PC-3 (cell line): ENCODE results near the gene VASH1. TPM values are rescaled to one million over a fixed set of nuclear protein-coding genes. Genes with fewer than 3 reads are reported as not detected.

Experiments used
- ATAC-seq: fragments of 200-7000 bp; cut with Tn5 transposase; 2 replicates; pipeline ENCODE4 v1.9.1; 2020; ENCODE audit warnings: mild to moderate bottlenecking, moderate library complexity
- BruUV-seq: library from RNA; stranded (reverse); fragments of 400-500 nt; replicated peaks from 2 replicates; lab custom pipeline; 2021; lab: Mats Ljungman, UMichigan
- CTCF ChIA-PET: fragments of 300-600 bp; sonication (Branson Sonifier 250); formaldehyde crosslinking; loops from one replicate; lab custom pipeline; 2022; ENCODE audit warnings: antibody characterized with exemption; lab: Charles Lee
- POLR2A ChIA-PET: fragments of 300-600 bp; sonication (Branson Sonifier 250); formaldehyde crosslinking; loops from one replicate; lab custom pipeline; 2022; ENCODE audit warnings: antibody characterized with exemption; ENCODE audit not compliant: unreplicated experiment; lab: Charles Lee
- DNase-seq: peaks from one replicate; pipeline ENCODE4 v3.0.0-alpha.2; 2015
- H2AFZ ChIP-seq: fragments of 300-600 bp; sonication (generic); 2 replicates; pipeline ENCODE4 v1.6.0; 2016; ENCODE audit warnings: antibody characterized with exemption, low read length
- H3F3A ChIP-seq: fragments of 300-600 bp; sonication (generic); one replicate; pipeline ENCODE4 v1.6.0; 2017; ENCODE audit warnings: antibody characterized with exemption, low read length, control low read depth, mild to moderate bottlenecking; ENCODE audit not compliant: unreplicated experiment
- H3K27ac ChIP-seq: fragments of 300-600 bp; sonication (generic); 2 replicates; pipeline ENCODE4 v1.5.1; 2016; ENCODE audit warnings: mild to moderate bottlenecking, low read length
- H3K27me3 ChIP-seq: fragments of 300-600 bp; sonication (generic); 2 replicates; pipeline ENCODE4 v1.6.1; 2016; ENCODE audit warnings: low read length, mixed read lengths
- H3K36me3 ChIP-seq: fragments of 300-600 bp; sonication (generic); 2 replicates; pipeline ENCODE4 v1.6.1; 2016; ENCODE audit warnings: low read depth, mixed run types, low read length, mixed read lengths
- H3K4me1 ChIP-seq: fragments of 300-600 bp; sonication (generic); 2 replicates; pipeline ENCODE4 v1.5.1; 2016; ENCODE audit warnings: low read length; ENCODE audit not compliant: insufficient read depth
- H3K4me2 ChIP-seq: fragments of 300-600 bp; sonication (generic); 2 replicates; pipeline ENCODE4 v1.6.0; 2016; ENCODE audit warnings: low read length
- H3K4me3 ChIP-seq: fragments of 300-600 bp; sonication (generic); 2 replicates; pipeline ENCODE4 v1.5.1; 2016; ENCODE audit warnings: mild to moderate bottlenecking, low read length, mixed read lengths
- H3K79me2 ChIP-seq: fragments of 300-600 bp; sonication (generic); 2 replicates; pipeline ENCODE4 v1.6.1; 2017; ENCODE audit warnings: low read length, mixed read lengths
- H3K9ac ChIP-seq: fragments of 300-600 bp; sonication (generic); 2 replicates; pipeline ENCODE4 v1.6.0; 2016; ENCODE audit warnings: mild to moderate bottlenecking, low read length
- H3K9me2 ChIP-seq: fragments of 300-600 bp; sonication (generic); replicated peaks from 2 replicates; pipeline ENCODE4 v1.6.1; 2016; ENCODE audit warnings: mixed run types, low read length, mixed read lengths
- H3K9me3 ChIP-seq: fragments of 300-600 bp; sonication (generic); 2 replicates; pipeline ENCODE4 v1.6.1; 2016; ENCODE audit warnings: low read length, mixed read lengths
- H4K20me1 ChIP-seq: fragments of 300-600 bp; sonication (generic); 2 replicates; pipeline ENCODE4 v1.6.1; 2016; ENCODE audit warnings: low read length, mixed read lengths
- CTCF ChIP-seq: fragments of 300-600 bp; sonication (generic); conservative IDR thresholded peaks from 2 replicates; pipeline ENCODE4 v1.5.1; 2017; ENCODE audit warnings: antibody characterized with exemption, low read depth, mild to moderate bottlenecking, low read length
- EZH2 ChIP-seq: fragments of 300-600 bp; sonication (generic); IDR thresholded peaks from one replicate; pipeline ENCODE4 v1.6.1; 2017; ENCODE audit warnings: antibody characterized with exemption, mild to moderate bottlenecking, low read length; ENCODE audit not compliant: unreplicated experiment
- EZH2phosphoT487 ChIP-seq: fragments of 300-600 bp; sonication (generic); IDR thresholded peaks from 2 replicates; pipeline ENCODE4 v1.6.1; 2018; ENCODE audit warnings: mild to moderate bottlenecking, antibody characterized with exemption, low read length, borderline replicate concordance
- intact Hi-C: fragments of 100-400 bp; cut with micrococcal nuclease; formaldehyde crosslinking; loops from 2 replicates; pipeline ENCODE4 v1.9.0; 2023
- total RNA-seq: library from RNA; depleted of rRNA; stranded (reverse); fragments of >200 nt; gene quantifications from 2 replicates; pipeline ENCODE4 v1.2.3, GENCODE V29; 2014

Gene VASH1
- total RNA-seq, 1 experiment from 2014 or later, result 1.8 TPM

- BruUV-seq, result no TSS peak
- POLR2A ChIA-PET, result no interaction called here
- Histone ChIP-seq H3K27ac (no peak overlapping the region), H3K27me3 (peaks cover 5% of the 10 kb centered on the region; the same call in 1 of the 2 replicates), H3K4me3 (no peak overlapping the region), H3K9me3 (no peaks in the 10 kb centered on the region), H3K9me2 (no peaks in the 10 kb centered on the region), H4K20me1 (no peaks in the 10 kb centered on the region), H3K9ac (no peak overlapping the region), H3K4me1 (peaks cover 11% of the 10 kb centered on the region), H3K36me3 (no peaks in the 10 kb centered on the region), H2AFZ (no peak overlapping the region), H3K4me2 (no peak overlapping the region), H3F3A (no peaks in the 10 kb centered on the region), H3K79me2 (no peaks in the 10 kb centered on the region)
- no peak for ATAC-seq
- TF ChIP-seq EZH2 (no peak), EZH2phosphoT487 (no peak), CTCF (no peak)
- no peak for DNase-seq
- intact Hi-C loops, result no loop called here
- CTCF ChIA-PET, result no interaction called here
These were observed 11.3 kb downstream of the VASH1 start for GRCh38 chr14:76772300-76773187.

- Histone ChIP-seq H3K9me2 (no peaks in the 10 kb centered on the region), H3K4me2 (peak overlapping the region; percentile 64), H3K4me3 (no peak overlapping the region), H3K9ac (no peak overlapping the region), H4K20me1 (no peaks in the 10 kb centered on the region), H3K27ac (no peak overlapping the region), H3K9me3 (no peaks in the 10 kb centered on the region), H3K4me1 (peaks cover 11% of the 10 kb centered on the region), H3K36me3 (no peaks in the 10 kb centered on the region), H2AFZ (no peak overlapping the region), H3K27me3 (peaks cover 5% of the 10 kb centered on the region; the same call in 1 of the 2 replicates), H3K79me2 (no peaks in the 10 kb centered on the region), H3F3A (no peaks in the 10 kb centered on the region)
- ChIA-PET CTCF (interaction anchor here (0.6 kb wide), 1 partner anchor 10 kb away, joined by 4 read pairs; no protein-coding TSS in a partner anchor), POLR2A (interaction anchor here (0.6 kb wide), 1 partner anchor 9 kb away, joined by 3 read pairs; no protein-coding TSS in a partner anchor)
- TF ChIP-seq EZH2 (no peak), EZH2phosphoT487 (no peak)
- intact Hi-C loops, result no loop called here
- DNase-seq, result peak; percentile 80
- ATAC-seq, result peak; percentile 89
- no TSS peak for BruUV-seq
These were observed 12.1 kb downstream of the VASH1 start for GRCh38 chr14:76773188-76773885.

GRCh38 chr14:76773956-76774820 is 12.9 kb downstream of the VASH1 start:
- no peaks in the 10 kb centered on the region for H3K79me2 ChIP-seq
- TF ChIP-seq EZH2phosphoT487 (no peak), EZH2 (no peak)
- ChIA-PET CTCF (interaction anchor here (0.6 kb wide), 1 partner anchor 11 kb away, joined by 4 read pairs; no protein-coding TSS in a partner anchor), POLR2A (interaction anchor here (0.6 kb wide), 1 partner anchor 8 kb away, joined by 3 read pairs; no protein-coding TSS in a partner anchor)
- H3K4me2 ChIP-seq, result no peak overlapping the region
- DNase-seq (no peak), ATAC-seq (no peak)
- peaks cover 5% of the 10 kb centered on the region; the same call in 1 of the 2 replicates for H3K27me3 ChIP-seq
- peaks cover 11% of the 10 kb centered on the region for H3K4me1 ChIP-seq
- no peaks in the 10 kb centered on the region for H3K9me3 ChIP-seq
- H3K4me3 ChIP-seq, result no peak overlapping the region
- no peak overlapping the region for H2AFZ ChIP-seq
- no peak overlapping the region for H3K27ac ChIP-seq
- no peaks in the 10 kb centered on the region for H4K20me1 ChIP-seq
- H3K9me2 ChIP-seq, result no peaks in the 10 kb centered on the region
- no peak overlapping the region for H3K9ac ChIP-seq
- intact Hi-C loops, result no loop called here
- H3F3A ChIP-seq, result no peaks in the 10 kb centered on the region
- no TSS peak for BruUV-seq
- no peaks in the 10 kb centered on the region for H3K36me3 ChIP-seq
